BE2C (cell line): ENCODE measurements around the gene WASL.

Experiments
- DNase-seq: peaks from one replicate; pipeline ENCODE4 v3.0.0-alpha.2; 2020
- H3K27me3 ChIP-seq: fragments of 250-450 bp; sonication (Bioruptor Pico); 2 replicates; pipeline ENCODE4 v1.5.1; 2020; ENCODE audit warnings: mild to moderate bottlenecking
- H3K36me3 ChIP-seq: fragments of 250-450 bp; sonication (Bioruptor Pico); 2 replicates; pipeline ENCODE4 v1.5.1; 2020; ENCODE audit warnings: mild to moderate bottlenecking
- H3K4me1 ChIP-seq: fragments of 250-450 bp; sonication (Bioruptor Pico); 2 replicates; pipeline ENCODE4 v1.5.1; 2020
- H3K4me3 ChIP-seq: 2 replicates; pipeline ENCODE4 v1.5.1; 2011; ENCODE audit warnings: low read depth, low read length
- H3K9me3 ChIP-seq: fragments of 250-450 bp; sonication (Bioruptor Pico); 2 replicates; pipeline ENCODE4 v1.5.1; 2020
- CTCF ChIP-seq: IDR thresholded peaks from 2 replicates; pipeline ENCODE4 v1.5.1; 2012; ENCODE audit warnings: mild to moderate bottlenecking, low read depth, low read length

The WASL gene

GRCh38 chr7:123791001-123791400 is 42.2 kb upstream of the WASL start:
- TF ChIP-seq CTCF = no peak
- Histone ChIP-seq H3K4me1 (no peaks in the 10 kb centered on the region), H3K36me3 (no peaks in the 10 kb centered on the region), H3K4me3 (no peak overlapping the region), H3K27me3 (no peaks in the 10 kb centered on the region), H3K9me3 (no peaks in the 10 kb centered on the region)
- no peak for DNase-seq

DNA sequence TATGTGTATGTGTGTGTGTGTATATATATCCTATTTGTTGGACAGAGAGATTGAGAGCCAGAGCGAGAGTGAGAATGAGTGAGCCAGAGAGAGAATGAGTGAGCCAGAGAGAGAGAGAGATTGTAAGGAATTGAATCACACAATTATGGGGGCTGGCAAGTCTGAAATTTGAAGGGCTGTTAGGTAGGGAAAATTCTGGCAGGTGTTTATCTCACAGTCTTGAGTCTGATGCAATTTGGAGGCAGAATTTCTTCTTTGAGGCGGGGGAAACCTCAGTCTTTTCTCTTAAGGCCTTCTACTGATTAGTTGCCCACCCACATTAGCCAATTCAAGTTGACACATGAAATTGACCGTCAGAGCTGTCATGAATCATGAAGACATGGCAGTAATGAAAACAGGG is 41.0 kb upstream of the WASL start:
- Histone ChIP-seq H3K9me3 (no peaks in the 10 kb centered on the region), H3K36me3 (no peaks in the 10 kb centered on the region), H3K4me3 (no peak overlapping the region), H3K27me3 (no peaks in the 10 kb centered on the region), H3K4me1 (no peaks in the 10 kb centered on the region; the same call in 1 of the 2 replicates)
- TF ChIP-seq CTCF = no peak
- DNase-seq = no peak

DNA sequence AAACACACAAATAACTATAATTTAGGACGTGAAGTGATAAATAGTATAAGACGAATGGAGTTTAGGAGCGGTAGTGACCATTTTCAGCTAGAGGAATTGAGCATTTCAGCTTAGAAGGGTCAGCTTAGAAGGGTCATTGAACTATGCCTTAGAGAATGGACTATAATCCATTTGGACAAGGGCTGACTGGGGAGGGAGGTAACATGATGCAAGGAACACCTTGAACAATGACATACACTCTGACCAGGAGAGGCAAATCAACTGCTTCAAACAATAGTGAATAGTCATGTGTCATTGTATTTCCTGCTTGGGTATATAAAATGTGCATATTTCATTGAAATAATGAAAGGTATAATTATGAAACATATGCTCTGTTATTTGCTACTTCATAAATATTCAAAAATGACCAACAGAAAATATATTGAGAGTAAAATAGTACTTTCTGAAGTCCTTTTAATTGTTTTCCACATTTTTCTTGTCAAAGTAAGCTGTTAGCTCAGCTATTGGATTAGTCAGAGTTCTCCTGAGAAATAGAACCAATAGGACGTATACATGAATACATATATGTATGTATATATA is 40.5 kb upstream of the WASL start:
- H3K9me3 ChIP-seq = no peaks in the 10 kb centered on the region
- no peaks in the 10 kb centered on the region for H3K36me3 ChIP-seq
- no peaks in the 10 kb centered on the region; the same call in 1 of the 2 replicates for H3K4me1 ChIP-seq
- DNase-seq = no peak
- H3K4me3 ChIP-seq = no peak overlapping the region
- TF ChIP-seq CTCF = no peak
- no peaks in the 10 kb centered on the region for H3K27me3 ChIP-seq

DNA sequence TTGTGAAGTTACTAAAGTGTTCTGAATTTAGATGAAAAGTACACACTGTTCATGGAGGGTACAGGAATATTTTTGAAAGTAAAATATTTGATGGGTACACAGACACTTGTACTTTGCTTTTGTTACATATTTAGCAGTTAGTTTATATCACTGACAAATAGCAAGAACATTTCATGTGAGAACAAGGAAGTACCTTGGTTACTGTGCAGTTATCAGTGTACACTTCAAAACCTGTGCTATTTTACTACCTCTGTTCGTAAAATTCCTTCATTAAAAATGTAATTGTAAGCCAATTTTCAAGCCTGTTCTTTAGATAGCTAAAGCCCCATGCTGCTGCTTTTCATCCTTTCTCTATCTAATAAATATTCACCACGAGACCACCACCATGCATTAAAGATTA is 39.8 kb upstream of the WASL start:
- H3K36me3 ChIP-seq = no peaks in the 10 kb centered on the region
- no peaks in the 10 kb centered on the region for H3K27me3 ChIP-seq
- no peak for DNase-seq
- no peak for TF ChIP-seq CTCF
- H3K4me3 ChIP-seq = no peak overlapping the region
- H3K4me1 ChIP-seq = no peaks in the 10 kb centered on the region; the same call in 1 of the 2 replicates
- H3K9me3 ChIP-seq = no peaks in the 10 kb centered on the region

GRCh38 chr7:123787220-123788007 is 38.6 kb upstream of the WASL start:
- Histone ChIP-seq H3K4me1 (no peaks in the 10 kb centered on the region; the same call in 1 of the 2 replicates), H3K9me3 (no peaks in the 10 kb centered on the region), H3K4me3 (no peak overlapping the region), H3K27me3 (no peaks in the 10 kb centered on the region), H3K36me3 (no peaks in the 10 kb centered on the region)
- no peak for DNase-seq
- no peak for TF ChIP-seq CTCF

GRCh38 chr7:123784263-123784662 is 35.5 kb upstream of the WASL start:
- TF ChIP-seq CTCF = no peak
- H3K36me3 ChIP-seq = no peaks in the 10 kb centered on the region
- no peak for DNase-seq
- H3K9me3 ChIP-seq = no peaks in the 10 kb centered on the region
- H3K4me3 ChIP-seq = no peak overlapping the region
- H3K27me3 ChIP-seq = no peaks in the 10 kb centered on the region
- no peaks in the 10 kb centered on the region; the same call in 1 of the 2 replicates for H3K4me1 ChIP-seq
